Lower leg skin (tissue), 3 donors: ENCODE data around the gene AFDN.

ENCODE experiments used
- CTCF ChIP-seq, 3 donors: fragments of 450-650 bp; IDR thresholded peaks; one replicate each; pipeline ENCODE4 v1.5.1; 2016; ENCODE audit warnings: antibody characterized with exemption in 3 of 3, mild to moderate bottlenecking in 3 of 3, moderate library complexity in 2 of 3
- POLR2A ChIP-seq, 2 donors: fragments of 450-650 bp; IDR thresholded peaks; one replicate each; pipeline ENCODE4 v1.6.1; 2016 to 2017; ENCODE audit warnings: antibody characterized with exemption in 2 of 2, mild to moderate bottlenecking in 1 of 2, moderate library complexity in 1 of 2

DNA sequence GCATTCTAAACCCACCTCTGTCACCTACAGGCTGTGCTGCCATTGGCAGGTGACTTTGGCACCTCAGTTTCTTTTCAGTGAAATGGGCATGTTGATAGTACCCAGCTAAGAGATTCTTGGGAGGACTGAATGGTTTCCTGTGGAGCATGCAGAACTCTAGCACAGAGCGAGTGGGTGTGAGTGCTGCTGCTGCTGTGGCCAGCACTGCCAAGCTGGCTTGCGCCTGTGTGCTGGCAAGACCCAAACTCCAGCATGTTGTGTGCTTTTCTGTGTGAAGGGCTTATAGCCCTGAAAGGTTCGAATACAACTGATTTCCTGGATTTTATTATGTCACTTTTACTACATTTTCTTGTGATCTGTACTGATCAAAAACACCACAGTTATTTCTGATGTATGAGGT lies 92.6 kb downstream of the AFDN start:
- TF ChIP-seq CTCF (IDR thresholded peaks at IDR 0.05) (no peak), POLR2A (IDR thresholded peaks at IDR 0.05) (no peak)
